CD4-positive, alpha-beta T cell treated with Interleukin-15 for 1 hour (primary cell): ENCODE data around the gene SNAPC5.
"Not testable (repeated sequence)": the region's sequence is repeated elsewhere in the genome, so short reads cannot be mapped to it uniquely, and the experiment has no call there.

Experiments used
- DNase-seq: peaks from one replicate; pipeline ENCODE4 v3.0.0-alpha.2; 2020

SNAPC5 gene

GRCh38 chr15:66489179-66489791 is 8.3 kb downstream of the SNAPC5 start:
- DNase-seq, result no peak

- no peak for DNase-seq
These were observed 9.0 kb downstream of the SNAPC5 start for GRCh38 chr15:66488525-66488924.

GRCh38 chr15:66486887-66487286 is 10.7 kb downstream of the SNAPC5 start:
- no peak for DNase-seq

GRCh38 chr15:66484539-66485112 is 12.9 kb downstream of the SNAPC5 start:
- no peak for DNase-seq

GRCh38 chr15:66483131-66483566 is 14.4 kb downstream of the SNAPC5 start:
- DNase-seq, result no peak

- DNase-seq, result no peak
These were observed 15.0 kb downstream of the SNAPC5 start for GRCh38 chr15:66482539-66482938.

GRCh38 chr15:66481107-66481856 is 16.3 kb downstream of the SNAPC5 start:
- DNase-seq, result no peak

GRCh38 chr15:66480267-66480666 is 17.3 kb downstream of the SNAPC5 start:
- DNase-seq, result no peak

GRCh38 chr15:66477011-66477410 is 20.6 kb downstream of the SNAPC5 start:
- DNase-seq, result no peak

- DNase-seq, result no peak
These were observed 21.0 kb downstream of the SNAPC5 start for GRCh38 chr15:66476535-66476934.

GRCh38 chr15:66474963-66475362 is 22.6 kb downstream of the SNAPC5 start:
- DNase-seq, result no peak

- DNase-seq, result no peak
These were observed 23.4 kb downstream of the SNAPC5 start for GRCh38 chr15:66474135-66474534.

- peak; percentile 54 for DNase-seq
These were observed 25.2 kb downstream of the SNAPC5 start for GRCh38 chr15:66472176-66472999.

GRCh38 chr15:66470825-66471224 is 26.7 kb downstream of the SNAPC5 start:
- not testable (repeated sequence) for DNase-seq

- DNase-seq, result not testable (repeated sequence)
These were observed 30.2 kb downstream of the SNAPC5 start for GRCh38 chr15:66467162-66468040.

- not testable (repeated sequence) for DNase-seq
These were observed 32.3 kb downstream of the SNAPC5 start for GRCh38 chr15:66465294-66465693.

GRCh38 chr15:66462627-66463026 is 34.9 kb downstream of the SNAPC5 start:
- DNase-seq, result no peak

GRCh38 chr15:66461917-66462316 is 35.6 kb downstream of the SNAPC5 start:
- DNase-seq, result no peak

GRCh38 chr15:66461294-66461693 is 36.3 kb downstream of the SNAPC5 start:
- not testable (repeated sequence) for DNase-seq

- no peak for DNase-seq
These were observed 37.5 kb downstream of the SNAPC5 start for GRCh38 chr15:66459818-66460615.

- no peak for DNase-seq
These were observed 41.4 kb downstream of the SNAPC5 start for GRCh38 chr15:66456211-66456610.
